Activated B cell treated with CpG ODN at 0.5 μM for 24 hours (primary cell): Measurements from ENCODE around the gene ZNHIT2. TPM values are rescaled to one million over a fixed set of nuclear protein-coding genes. Genes with fewer than 3 reads are reported as not detected.

Experiments used
- ATAC-seq: fragments of 200-7000 bp; cut with Tn5 transposase; one replicate; pipeline ENCODE4 v1.10.0; 2021; ENCODE audit warnings: low read depth, mild to moderate bottlenecking, moderate library complexity
- CTCF ChIA-PET: fragments of 350-600 bp; sonication (Branson Sonifier 250); formaldehyde crosslinking; loops from one replicate; lab custom pipeline; 2021; ENCODE audit warnings: antibody characterized with exemption; lab: Charles Lee
- POLR2A ChIA-PET: fragments of 350-600 bp; sonication (Branson Sonifier 250); formaldehyde crosslinking; loops from one replicate; lab custom pipeline; 2021; ENCODE audit warnings: antibody characterized with exemption; lab: Charles Lee
- DNase-seq: peaks from one replicate; pipeline ENCODE4 v3.0.0; 2022
- H3K27ac Mint-ChIP-seq: one replicate; pipeline ENCODE4 v1.8.0; 2020; ENCODE audit warnings: mixed read lengths
- H3K27me3 Mint-ChIP-seq: one replicate; pipeline ENCODE4 v1.8.0; 2021; ENCODE audit warnings: mixed read lengths
- H3K36me3 Mint-ChIP-seq: one replicate; pipeline ENCODE4 v1.8.0; 2021; ENCODE audit warnings: low read depth, mixed read lengths
- H3K4me1 Mint-ChIP-seq: one replicate; pipeline ENCODE4 v1.8.0; 2021; ENCODE audit warnings: mixed read lengths
- H3K4me3 Mint-ChIP-seq: one replicate; pipeline ENCODE4 v1.8.0; 2020; ENCODE audit warnings: mild to moderate bottlenecking, mixed read lengths
- H3K9me3 Mint-ChIP-seq: one replicate; pipeline ENCODE4 v1.8.0; 2020; ENCODE audit warnings: mixed read lengths
- intact Hi-C: fragments of 100-400 bp; cut with micrococcal nuclease; formaldehyde crosslinking; loops from one replicate; pipeline ENCODE4 v1.15.1; 2024
- total RNA-seq: library from RNA; stranded (reverse); gene quantifications from 2 replicates; pipeline ENCODE4 v1.2.3, GENCODE V29; 2022
- TF ChIP-seq, protein P1 (sequence below): fragments of 200-600 bp; IDR thresholded peaks from one replicate; pipeline ENCODE4 v1.8.0; 2022; ENCODE audit warnings: antibody characterized with exemption, mild to moderate bottlenecking

The ZNHIT2 gene
- total RNA-seq, 1 donor from 2014 or later, result 13.4 TPM

DNA sequence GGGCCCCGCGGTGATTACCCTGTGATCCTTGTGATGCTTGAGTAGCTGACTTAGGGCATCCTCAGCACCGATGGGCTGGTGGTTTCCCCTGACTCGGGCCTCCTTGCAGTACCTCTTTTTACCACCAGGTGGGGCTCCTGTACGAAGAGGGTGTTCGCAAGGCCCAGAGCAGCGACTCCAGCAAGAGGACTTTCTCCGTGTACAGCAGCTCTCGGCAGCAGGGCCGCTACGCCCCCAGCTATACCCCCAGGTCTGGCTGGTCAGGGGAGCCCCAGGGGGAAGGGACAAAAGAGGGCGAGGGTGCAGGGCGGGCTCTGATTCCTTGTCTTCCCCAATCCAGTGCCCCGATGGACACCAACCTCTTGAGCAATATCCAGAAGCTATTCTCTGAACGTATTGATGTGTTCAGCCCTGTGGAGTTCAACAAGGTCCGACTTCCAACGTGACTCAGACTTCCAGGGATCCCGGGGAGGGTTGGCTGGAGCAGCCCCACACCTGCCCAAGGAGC, 7.1 kb downstream of the ZNHIT2 start:
- ChIA-PET POLR2A (interaction anchor here (1.0 to 15.3 kb wide), 14 partner anchors 8 to 460 kb away, joined by 3 to 546 read pairs (median 6); partner anchors contain the start of genes ARL2, CAPN1, CDC42EP2 and FAU), CTCF (interaction anchor here (0.6 to 4.2 kb wide), 25 partner anchors 9 to 401 kb away, joined by 3 to 48 read pairs (median 4); partner anchors contain the start of genes ARL2, CAPN1, CDC42EP2 and FAU)
- Mint-ChIP-seq H3K27me3 (no peaks in the 10 kb centered on the region), H3K4me1 (peaks cover 37% of the 10 kb centered on the region), H3K4me3 (peak overlapping the region; percentile 32), H3K9me3 (no peaks in the 10 kb centered on the region), H3K27ac (peak overlapping the region; percentile 53), H3K36me3 (peaks cover 37% of the 10 kb centered on the region)
- TF ChIP-seq, protein P1, sequence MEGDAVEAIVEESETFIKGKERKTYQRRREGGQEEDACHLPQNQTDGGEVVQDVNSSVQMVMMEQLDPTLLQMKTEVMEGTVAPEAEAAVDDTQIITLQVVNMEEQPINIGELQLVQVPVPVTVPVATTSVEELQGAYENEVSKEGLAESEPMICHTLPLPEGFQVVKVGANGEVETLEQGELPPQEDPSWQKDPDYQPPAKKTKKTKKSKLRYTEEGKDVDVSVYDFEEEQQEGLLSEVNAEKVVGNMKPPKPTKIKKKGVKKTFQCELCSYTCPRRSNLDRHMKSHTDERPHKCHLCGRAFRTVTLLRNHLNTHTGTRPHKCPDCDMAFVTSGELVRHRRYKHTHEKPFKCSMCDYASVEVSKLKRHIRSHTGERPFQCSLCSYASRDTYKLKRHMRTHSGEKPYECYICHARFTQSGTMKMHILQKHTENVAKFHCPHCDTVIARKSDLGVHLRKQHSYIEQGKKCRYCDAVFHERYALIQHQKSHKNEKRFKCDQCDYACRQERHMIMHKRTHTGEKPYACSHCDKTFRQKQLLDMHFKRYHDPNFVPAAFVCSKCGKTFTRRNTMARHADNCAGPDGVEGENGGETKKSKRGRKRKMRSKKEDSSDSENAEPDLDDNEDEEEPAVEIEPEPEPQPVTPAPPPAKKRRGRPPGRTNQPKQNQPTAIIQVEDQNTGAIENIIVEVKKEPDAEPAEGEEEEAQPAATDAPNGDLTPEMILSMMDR, result peak; percentile 52
- DNase-seq, result peak; percentile 96
- intact Hi-C loops, result loop anchor here (1.0 to 5.0 kb wide), 8 partner anchors 8 to 402 kb away; partner anchors contain the start of genes CAPN1, CDCA5, FAU and MRPL49
- ATAC-seq, result peak; percentile 60

DNA sequence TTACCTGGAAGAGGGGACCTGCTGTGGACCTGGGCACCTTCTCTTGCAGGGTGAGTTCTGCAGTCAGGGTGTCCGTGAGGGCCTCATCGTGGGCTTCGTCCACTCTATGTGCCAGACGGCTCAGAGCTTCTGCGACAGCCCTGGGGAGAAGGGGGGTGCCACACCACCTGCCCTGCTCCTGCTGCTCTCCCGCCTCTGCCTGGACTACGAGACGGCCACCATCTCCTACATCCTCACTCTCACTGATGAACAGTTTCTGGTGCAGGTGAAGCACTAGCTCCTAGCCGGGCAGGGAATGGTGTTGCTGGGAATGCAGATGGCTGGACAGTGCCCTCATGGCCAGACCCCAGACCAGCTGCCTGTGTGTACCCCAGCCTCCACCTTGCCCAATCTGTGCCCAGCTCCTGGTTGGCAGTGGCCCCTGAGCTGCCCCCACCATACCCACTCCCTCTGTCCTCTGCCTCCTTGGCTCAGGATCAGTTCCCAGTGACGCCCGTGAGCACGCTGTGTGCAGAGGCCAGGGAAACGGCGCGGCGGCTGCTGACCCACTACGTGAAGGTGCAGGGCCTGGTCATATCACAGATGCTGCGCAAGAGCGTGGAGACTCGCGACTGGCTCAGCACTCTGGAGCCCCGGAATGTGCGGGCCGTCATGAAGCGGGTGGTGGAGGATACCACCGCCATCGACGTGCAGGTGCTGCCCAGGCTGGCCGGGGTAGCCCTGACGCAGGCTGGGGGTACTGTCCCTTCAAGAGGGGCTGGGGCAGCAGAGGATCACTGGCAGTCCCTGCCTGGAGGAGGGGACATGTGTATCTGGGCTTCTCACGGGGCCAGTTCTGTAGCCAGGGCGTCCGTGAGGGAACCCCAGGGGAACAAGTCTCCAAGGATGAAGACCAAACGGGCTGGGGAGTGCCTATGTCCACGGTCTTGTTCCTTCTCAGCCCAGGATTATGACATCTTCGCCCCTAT, 8.0 kb downstream of the ZNHIT2 start:
- H3K27ac Mint-ChIP-seq, result peak overlapping the region; percentile 53

DNA sequence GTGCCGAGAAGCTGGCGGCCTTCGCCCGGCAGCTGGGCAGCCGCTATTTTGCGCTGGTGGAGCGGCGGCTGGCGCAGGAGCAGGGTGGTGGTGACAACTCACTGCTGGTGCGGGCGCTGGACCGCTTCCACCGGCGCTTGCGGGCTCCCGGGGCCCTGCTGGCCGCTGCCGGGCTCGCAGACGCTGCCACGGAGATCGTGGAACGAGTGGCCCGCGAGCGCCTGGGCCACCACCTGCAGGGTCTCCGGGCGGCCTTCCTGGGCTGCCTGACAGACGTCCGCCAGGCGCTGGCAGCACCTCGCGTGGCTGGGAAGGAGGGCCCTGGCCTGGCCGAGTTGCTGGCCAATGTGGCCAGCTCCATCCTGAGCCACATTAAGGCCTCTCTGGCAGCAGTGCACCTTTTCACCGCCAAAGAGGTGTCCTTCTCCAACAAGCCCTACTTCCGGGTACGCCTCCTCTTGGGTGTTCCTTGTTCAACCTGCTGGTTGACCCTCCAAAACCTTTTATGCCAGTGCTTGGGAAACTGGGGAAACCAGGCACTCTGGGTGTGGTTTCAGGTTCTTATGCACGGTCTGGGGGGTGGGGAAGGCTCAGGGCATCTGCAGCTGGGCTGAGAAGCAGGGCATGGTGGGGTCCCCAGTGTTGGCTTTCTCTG, 8.9 kb downstream of the ZNHIT2 start:
- H3K9me3 Mint-ChIP-seq, result no peaks in the 10 kb centered on the region
- H3K4me1 Mint-ChIP-seq, result peaks cover 30% of the 10 kb centered on the region
- TF ChIP-seq, protein P1, result no peak
- ATAC-seq (no peak), DNase-seq (no peak)
- ChIA-PET POLR2A (no interaction called here), CTCF (interaction anchor here (0.5 to 4.0 kb wide), 4 partner anchors 10 to 208 kb away, joined by 3 to 26 read pairs (median 6); partner anchors contain the start of gene CDC42EP2)
- H3K36me3 Mint-ChIP-seq, result peaks cover 43% of the 10 kb centered on the region
- H3K27me3 Mint-ChIP-seq, result no peaks in the 10 kb centered on the region
- no peak overlapping the region for H3K4me3 Mint-ChIP-seq
- H3K27ac Mint-ChIP-seq, result no peak overlapping the region
- intact Hi-C loops, result no loop called here

More for the DNA sequence above, 8.0 kb downstream of the ZNHIT2 start:
- TF ChIP-seq, protein P1, result no peak
- H3K36me3 Mint-ChIP-seq, result peaks cover 41% of the 10 kb centered on the region
- H3K9me3 Mint-ChIP-seq, result no peaks in the 10 kb centered on the region
- POLR2A ChIA-PET, result interaction anchor here (1.0 to 15.3 kb wide), 12 partner anchors 7 to 261 kb away, joined by 3 to 546 read pairs (median 6); partner anchors contain the start of genes CAPN1, CDC42EP2, FAU and MRPL49
- intact Hi-C loops, result loop anchor here (1.0 to 5.0 kb wide), 8 partner anchors 9 to 403 kb away; partner anchors contain the start of genes CAPN1, CDCA5, FAU and MRPL49
- ATAC-seq (no peak), DNase-seq (no peak)
- H3K4me3 Mint-ChIP-seq, result no peak overlapping the region
- H3K27me3 Mint-ChIP-seq, result no peaks in the 10 kb centered on the region
- CTCF ChIA-PET, result interaction anchor here (0.5 to 4.2 kb wide), 21 partner anchors 8 to 262 kb away, joined by 3 to 48 read pairs (median 7); partner anchors contain the start of genes ARL2, CAPN1, CDC42EP2 and FAU
- H3K4me1 Mint-ChIP-seq, result peaks cover 36% of the 10 kb centered on the region

DNA sequence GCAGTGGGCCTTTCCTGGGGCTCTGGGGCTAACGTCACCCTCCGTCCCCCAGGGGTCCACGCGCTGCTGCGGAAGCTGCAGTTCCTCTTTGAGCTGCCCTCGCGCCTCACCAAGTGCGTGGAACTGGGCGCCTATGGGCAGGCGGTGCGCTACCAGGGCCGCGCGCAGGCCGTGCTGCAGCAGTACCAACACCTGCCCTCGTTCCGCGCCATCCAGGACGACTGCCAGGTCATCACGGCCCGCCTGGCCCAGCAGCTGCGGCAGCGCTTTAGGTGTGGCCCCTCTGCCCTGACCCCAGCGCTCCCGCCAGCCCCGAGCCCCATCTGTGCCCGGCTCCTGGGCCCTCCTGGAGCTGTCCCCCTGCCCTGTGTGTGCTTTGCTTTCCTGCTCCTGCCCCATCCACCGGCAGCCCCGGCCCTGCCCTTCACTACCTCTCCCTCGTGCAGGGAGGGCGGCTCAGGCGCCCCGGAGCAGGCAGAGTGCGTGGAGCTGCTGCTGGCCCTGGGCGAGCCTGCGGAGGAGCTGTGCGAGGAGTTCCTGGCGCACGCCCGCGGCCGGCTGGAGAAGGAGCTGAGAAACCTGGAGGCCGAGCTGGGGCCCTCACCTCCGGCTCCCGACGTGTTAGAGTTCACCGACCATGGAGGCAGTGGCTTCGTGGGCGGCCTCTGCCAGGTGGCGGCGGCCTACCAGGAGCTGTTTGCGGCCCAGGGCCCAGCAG, 9.6 kb downstream of the ZNHIT2 start:
- H3K9me3 Mint-ChIP-seq, result no peaks in the 10 kb centered on the region
- CTCF ChIA-PET, result interaction anchor here (1.6 kb wide), 1 partner anchor 10 kb away, joined by 4 read pairs; no protein-coding TSS in a partner anchor
- H3K27me3 Mint-ChIP-seq, result no peaks in the 10 kb centered on the region
- peaks cover 48% of the 10 kb centered on the region for H3K36me3 Mint-ChIP-seq
- DNase-seq (no peak), ATAC-seq (no peak)
- POLR2A ChIA-PET, result no interaction called here
- H3K27ac Mint-ChIP-seq, result no peak overlapping the region
- peaks cover 25% of the 10 kb centered on the region for H3K4me1 Mint-ChIP-seq
- no peak overlapping the region for H3K4me3 Mint-ChIP-seq
- TF ChIP-seq, protein P1, result no peak
- intact Hi-C loops, result no loop called here
